GM12875 (cell line): ENCODE measurements around the gene COMT.

Experiments
- H3K4me3 ChIP-seq: one replicate; pipeline ENCODE4 v1.5.1; 2011; ENCODE audit warnings: low read depth, low read length, control low read depth
- TF ChIP-seq, protein P1 (sequence below): IDR thresholded peaks from 2 replicates; pipeline ENCODE4 v1.5.1; 2011; ENCODE audit warnings: low read depth, mild to moderate bottlenecking, control low read depth, inconsistent platforms, low read length, moderate library complexity, borderline replicate concordance; ENCODE audit not compliant: insufficient read depth

The COMT gene

DNA sequence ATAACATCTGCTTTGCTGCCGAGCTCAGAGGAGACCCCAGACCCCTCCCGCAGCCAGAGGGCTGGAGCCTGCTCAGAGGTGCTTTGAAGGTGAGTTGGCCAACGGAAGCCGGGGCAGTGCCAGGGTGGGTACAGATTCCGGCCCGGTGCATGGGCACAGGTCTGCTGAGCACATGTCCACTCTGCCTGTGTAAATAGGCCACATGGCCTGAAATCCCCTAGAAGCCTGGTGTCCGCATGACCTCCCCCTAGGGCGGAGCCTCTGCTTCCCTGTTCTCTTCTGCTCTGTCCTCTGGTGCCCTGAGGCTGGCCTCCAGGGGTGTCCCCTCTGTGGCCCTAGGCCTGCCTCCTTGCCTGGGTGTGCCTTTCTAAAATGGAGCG is 19.6 kb downstream of the COMT start:
- TF ChIP-seq, protein P1, sequence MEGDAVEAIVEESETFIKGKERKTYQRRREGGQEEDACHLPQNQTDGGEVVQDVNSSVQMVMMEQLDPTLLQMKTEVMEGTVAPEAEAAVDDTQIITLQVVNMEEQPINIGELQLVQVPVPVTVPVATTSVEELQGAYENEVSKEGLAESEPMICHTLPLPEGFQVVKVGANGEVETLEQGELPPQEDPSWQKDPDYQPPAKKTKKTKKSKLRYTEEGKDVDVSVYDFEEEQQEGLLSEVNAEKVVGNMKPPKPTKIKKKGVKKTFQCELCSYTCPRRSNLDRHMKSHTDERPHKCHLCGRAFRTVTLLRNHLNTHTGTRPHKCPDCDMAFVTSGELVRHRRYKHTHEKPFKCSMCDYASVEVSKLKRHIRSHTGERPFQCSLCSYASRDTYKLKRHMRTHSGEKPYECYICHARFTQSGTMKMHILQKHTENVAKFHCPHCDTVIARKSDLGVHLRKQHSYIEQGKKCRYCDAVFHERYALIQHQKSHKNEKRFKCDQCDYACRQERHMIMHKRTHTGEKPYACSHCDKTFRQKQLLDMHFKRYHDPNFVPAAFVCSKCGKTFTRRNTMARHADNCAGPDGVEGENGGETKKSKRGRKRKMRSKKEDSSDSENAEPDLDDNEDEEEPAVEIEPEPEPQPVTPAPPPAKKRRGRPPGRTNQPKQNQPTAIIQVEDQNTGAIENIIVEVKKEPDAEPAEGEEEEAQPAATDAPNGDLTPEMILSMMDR = no peak

DNA sequence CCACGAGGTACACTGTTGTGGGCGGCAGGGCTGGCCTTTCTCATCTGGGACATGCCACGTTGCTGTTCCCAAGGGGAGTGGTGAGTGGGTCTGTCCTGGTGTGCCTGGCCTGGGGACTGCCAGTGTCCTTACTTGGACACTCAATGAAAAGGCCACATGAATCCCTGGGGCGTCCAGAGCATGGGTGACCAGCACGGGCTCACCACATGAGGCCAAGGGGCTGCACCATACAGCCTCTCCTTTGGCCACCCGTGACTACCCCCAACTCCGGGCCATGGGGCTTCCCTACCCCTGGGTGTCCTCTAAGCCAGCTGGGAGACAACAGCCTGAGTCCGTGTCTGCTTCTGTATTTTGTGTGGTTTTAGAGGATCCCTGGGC is 20.3 kb downstream of the COMT start:
- H3K4me3 ChIP-seq = no peak overlapping the region
- TF ChIP-seq, protein P1 = no peak

More for the DNA sequence above, 19.6 kb downstream of the COMT start:
- H3K4me3 ChIP-seq = no peak overlapping the region

DNA sequence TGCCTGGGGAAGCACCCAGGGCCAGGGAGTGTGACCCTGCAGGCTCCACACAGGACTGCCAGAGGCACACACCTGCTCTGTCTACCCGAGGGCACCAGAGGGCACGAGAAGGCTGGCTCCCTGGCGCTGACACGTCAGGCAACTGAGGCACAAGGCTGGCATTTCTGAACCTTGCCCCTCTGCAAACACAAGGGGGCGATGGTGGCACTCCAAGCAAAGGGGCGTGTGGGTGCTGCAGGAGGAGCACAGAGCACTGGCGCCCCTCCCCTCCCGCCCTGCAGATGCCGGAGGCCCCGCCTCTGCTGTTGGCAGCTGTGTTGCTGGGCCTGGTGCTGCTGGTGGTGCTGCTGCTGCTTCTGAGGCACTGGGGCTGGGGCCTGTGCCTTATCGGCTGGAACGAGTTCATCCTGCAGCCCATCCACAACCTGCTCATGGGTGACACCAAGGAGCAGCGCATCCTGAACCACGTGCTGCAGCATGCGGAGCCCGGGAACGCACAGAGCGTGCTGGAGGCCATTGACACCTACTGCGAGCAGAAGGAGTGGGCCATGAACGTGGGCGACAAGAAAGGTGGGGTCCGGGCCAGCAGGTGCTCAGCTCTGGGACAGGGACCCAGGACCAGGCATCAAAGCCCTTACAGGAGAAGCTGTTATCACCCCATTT is 20.8 kb downstream of the COMT start:
- H3K4me3 ChIP-seq = no peak overlapping the region

DNA sequence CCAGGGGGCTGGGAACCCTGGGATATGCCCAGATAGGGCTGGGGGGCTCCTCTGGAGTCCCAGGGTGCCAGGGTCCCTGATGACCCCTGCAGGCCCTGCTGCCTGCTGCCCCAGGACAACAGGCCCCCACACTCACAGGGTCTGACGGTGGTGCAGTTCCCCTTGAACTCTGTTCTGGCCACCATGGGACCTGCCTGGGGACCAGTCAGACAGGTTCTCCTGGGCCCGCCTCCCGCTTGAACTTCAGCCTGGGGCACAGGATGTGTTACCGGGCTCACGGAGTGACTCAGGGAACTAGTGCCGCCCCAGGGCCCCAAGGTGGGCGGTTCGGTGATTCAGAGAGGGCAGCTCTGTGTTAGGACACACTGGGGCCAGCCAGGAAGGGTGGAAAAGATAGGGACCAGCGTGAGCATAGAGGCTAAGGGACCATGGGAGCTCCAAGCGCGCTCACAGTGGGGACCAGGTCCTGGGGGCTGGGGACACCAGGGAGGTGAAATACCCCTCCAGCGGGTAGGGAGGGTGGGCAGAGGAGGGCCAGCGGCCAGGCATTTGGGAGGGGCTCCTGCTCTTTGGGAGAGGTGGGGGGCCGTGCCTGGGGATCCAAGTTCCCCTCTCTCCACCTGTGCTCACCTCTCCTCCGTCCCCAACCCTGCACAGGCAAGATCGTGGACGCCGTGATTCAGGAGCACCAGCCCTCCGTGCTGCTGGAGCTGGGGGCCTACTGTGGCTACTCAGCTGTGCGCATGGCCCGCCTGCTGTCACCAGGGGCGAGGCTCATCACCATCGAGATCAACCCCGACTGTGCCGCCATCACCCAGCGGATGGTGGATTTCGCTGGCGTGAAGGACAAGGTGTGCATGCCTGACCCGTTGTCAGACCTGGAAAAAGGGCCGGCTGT is 21.6 kb downstream of the COMT start:
- no peak overlapping the region for H3K4me3 ChIP-seq
- TF ChIP-seq, protein P1 = no peak

More for the DNA sequence above, 20.8 kb downstream of the COMT start:
- TF ChIP-seq, protein P1 = peak; percentile 65

DNA sequence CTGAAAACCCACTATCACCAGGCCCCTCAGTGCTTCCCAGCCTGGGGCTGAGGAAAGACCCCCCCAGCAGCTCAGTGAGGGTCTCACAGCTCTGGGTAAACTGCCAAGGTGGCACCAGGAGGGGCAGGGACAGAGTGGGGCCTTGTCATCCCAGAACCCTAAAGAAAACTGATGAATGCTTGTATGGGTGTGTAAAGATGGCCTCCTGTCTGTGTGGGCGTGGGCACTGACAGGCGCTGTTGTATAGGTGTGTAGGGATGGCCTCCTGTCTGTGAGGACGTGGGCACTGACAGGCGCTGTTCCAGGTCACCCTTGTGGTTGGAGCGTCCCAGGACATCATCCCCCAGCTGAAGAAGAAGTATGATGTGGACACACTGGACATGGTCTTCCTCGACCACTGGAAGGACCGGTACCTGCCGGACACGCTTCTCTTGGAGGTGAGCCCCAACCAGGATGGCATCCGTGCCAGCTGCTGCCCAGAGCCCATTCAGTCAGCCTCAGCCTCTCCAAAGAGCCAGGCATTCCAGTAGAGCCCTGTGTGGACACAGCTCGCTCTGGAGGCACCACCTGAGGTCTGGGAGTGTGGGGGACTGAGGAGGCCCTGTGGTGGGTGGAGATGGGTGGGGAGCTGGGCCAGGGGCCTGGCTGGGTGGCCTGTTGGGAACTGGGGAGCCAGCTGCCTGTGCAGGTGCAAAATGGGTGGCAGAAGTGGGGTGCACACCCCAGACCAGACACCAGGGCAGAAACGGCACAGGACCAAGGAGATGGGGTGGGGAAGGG is 22.5 kb downstream of the COMT start:
- H3K4me3 ChIP-seq = no peak overlapping the region
- TF ChIP-seq, protein P1 = no peak

DNA sequence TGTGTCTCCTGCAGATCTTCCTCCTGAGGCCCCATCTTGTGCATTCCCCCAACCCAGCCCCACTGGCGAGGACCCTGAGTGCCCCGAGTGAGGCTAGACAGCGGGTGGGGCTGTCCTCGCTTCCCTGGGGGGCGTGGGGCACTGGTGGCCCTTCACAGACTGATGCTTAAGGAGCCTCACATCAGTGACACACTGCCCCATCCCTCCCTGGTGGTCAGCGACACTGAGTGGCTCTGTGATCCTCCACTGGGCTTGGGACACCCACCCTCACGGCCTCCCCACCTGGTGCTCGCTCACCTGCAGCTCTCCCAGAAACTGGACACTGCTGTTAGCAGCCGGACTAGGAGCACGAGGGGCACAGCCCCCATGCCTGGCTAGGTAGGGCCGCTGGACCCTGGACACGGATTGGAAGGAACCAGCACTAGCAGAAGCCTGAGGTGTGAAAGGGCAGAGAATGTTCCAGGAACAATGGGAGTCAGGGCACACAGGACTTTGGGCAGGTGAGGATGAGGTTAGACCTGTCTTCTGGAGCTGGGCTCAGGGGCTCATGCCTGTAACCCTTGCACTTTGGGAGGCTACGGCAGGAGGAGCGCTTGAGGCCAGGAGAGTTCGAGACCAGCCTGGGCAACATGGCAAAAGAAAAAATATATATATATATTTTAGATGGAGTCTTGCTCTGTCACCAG is 23.3 kb downstream of the COMT start:
- TF ChIP-seq, protein P1 = no peak
- no peak overlapping the region for H3K4me3 ChIP-seq
